Measurements from ENCODE around the gene CNFN.

- TF ChIP-seq SUZ12 (IDR thresholded peaks at IDR 0.05; ENCODE audit: extremely low read depth, insufficient read depth, insufficient read length) (no peak), ZNF274 (IDR thresholded peaks at IDR 0.05; ENCODE audit: low read depth, low read length) (no peak)
Observed at GRCh38 chr19:42344336-42344893, 45.7 kb downstream of the CNFN start.

All from NT2/D1 (cell line).